NCI-H2196 (cell line): Measurements from ENCODE around the gene PKD1L1.
"Not testable (repeated sequence)": the region's sequence is repeated elsewhere in the genome, so short reads cannot be mapped to it uniquely, and the experiment has no call there.

Experiments used
- DNase-seq: peaks from one replicate; lab custom pipeline; 2025; ENCODE audit not compliant: unreplicated experiment; lab: John Stamatoyannopoulos, UW

PKD1L1 gene, protein sequence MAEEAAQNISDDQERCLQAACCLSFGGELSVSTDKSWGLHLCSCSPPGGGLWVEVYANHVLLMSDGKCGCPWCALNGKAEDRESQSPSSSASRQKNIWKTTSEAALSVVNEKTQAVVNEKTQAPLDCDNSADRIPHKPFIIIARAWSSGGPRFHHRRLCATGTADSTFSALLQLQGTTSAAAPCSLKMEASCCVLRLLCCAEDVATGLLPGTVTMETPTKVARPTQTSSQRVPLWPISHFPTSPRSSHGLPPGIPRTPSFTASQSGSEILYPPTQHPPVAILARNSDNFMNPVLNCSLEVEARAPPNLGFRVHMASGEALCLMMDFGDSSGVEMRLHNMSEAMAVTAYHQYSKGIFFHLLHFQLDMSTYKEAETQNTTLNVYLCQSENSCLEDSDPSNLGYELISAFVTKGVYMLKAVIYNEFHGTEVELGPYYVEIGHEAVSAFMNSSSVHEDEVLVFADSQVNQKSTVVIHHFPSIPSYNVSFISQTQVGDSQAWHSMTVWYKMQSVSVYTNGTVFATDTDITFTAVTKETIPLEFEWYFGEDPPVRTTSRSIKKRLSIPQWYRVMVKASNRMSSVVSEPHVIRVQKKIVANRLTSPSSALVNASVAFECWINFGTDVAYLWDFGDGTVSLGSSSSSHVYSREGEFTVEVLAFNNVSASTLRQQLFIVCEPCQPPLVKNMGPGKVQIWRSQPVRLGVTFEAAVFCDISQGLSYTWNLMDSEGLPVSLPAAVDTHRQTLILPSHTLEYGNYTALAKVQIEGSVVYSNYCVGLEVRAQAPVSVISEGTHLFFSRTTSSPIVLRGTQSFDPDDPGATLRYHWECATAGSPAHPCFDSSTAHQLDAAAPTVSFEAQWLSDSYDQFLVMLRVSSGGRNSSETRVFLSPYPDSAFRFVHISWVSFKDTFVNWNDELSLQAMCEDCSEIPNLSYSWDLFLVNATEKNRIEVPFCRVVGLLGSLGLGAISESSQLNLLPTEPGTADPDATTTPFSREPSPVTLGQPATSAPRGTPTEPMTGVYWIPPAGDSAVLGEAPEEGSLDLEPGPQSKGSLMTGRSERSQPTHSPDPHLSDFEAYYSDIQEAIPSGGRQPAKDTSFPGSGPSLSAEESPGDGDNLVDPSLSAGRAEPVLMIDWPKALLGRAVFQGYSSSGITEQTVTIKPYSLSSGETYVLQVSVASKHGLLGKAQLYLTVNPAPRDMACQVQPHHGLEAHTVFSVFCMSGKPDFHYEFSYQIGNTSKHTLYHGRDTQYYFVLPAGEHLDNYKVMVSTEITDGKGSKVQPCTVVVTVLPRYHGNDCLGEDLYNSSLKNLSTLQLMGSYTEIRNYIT (N-terminal part only)

DNA sequence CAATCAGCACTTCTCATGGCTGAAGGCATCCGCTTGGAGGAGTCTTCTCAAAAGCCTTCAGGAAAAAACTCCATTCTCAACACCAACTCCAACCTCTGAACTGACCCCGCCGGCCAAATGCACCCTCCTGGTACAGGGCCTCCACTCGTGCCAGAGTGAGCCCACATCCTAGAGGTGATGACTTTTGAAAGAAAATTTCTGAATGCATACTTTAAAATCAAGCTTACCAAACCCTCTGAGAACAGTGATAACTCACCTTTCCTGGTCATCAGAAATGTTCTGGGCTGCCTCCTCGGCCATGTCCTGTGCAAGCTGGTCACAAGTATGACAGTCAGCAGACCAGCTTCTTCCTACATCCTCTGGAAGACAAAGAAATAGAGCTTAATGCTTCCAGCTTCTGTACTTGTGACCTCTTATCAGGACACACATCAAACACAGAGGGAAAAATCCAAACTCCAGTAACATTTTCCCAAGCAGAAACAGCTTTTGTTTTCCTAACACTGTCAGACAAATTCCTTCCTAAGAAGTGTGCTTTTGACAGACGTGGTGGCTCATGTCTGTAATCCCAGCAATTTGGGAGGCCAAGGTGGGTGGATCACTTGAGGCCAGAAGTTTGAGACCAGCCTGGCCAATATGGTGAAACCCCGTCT, at the start of gene PKD1L1:
TSS of gene PKD1L1 (minus strand) at position 326 of the 650 bp plus-strand sequence. CDS start at position 300, 26 bp downstream.
- no peak for DNase-seq

- no peak for DNase-seq
Observed at GRCh38 chr7:47992446-47992845, 44.2 kb upstream of the PKD1L1 start.

DNA sequence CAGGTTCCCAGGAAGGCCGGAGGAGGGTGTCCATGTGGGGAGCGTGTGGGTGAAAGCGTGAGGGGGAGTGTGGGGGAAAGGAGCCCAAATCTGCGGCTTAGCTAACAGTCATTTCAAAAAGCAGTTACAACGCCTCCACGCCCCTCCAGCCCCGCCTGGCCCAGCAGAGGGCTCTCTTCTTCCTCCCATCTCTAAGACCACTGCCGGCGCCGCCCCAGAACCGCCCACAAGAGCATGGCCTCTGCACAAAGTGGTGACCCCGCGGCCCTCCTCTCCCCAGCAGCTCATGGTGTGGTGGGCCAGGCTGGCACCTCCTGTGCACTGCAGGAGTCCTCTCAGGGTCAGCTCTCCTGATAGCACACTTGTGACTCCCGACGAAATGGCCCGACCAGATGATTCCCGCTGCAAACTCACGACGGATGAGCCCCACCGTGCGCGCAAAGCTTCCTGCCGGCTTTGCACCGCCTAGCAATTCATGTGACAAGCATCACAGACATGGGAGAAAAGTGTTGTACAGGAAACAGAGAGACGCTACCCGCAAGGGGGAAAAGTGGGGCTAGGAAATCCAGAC, 43.6 kb upstream of the PKD1L1 start:
- no peak for DNase-seq

- DNase-seq = no peak
Observed at GRCh38 chr7:47991270-47991669, 43.0 kb upstream of the PKD1L1 start.

DNA sequence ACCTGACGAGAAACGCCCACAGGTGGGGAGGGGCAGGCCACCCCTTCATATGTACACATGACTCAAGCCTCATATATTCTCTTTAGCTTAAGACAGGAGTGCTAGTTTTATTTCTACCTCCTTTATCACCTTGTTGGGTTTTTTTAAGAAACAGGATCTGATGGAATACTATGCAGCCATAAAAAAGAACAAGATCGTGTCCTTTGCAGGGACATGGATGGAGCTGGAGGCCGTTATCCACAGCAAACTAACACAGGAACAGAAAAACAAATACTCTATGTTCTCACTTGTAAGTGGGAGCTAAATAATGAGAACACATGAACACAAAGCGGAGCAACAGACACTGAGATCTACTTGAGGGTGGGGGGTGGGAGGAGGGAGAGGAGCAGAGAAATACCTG, 42.3 kb upstream of the PKD1L1 start:
- no peak for DNase-seq

GRCh38 chr7:47989607-47990400, 41.5 kb upstream of the PKD1L1 start:
- DNase-seq = not testable (repeated sequence)

GRCh38 chr7:47988496-47989386, 40.5 kb upstream of the PKD1L1 start:
- DNase-seq = no peak

DNA sequence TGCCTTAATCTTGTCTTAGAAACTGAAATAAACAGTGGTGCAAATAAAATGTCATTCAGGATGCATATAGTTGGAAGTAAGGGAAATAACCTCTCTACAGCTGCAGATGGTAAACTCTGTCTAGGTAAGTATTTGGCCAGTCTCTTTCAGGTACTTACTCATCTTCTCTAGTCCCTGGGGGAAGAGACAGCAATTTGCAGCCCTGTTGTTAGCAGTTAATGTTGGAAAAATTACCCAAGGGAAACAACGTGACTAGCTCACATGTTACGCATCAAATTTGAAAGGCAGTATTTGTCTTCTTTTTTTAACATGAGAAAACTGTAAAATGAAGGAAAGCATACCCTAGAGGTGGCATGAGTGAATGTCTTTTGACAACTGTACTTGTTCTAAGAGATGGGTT, 34.3 kb upstream of the PKD1L1 start:
- DNase-seq = no peak

DNA sequence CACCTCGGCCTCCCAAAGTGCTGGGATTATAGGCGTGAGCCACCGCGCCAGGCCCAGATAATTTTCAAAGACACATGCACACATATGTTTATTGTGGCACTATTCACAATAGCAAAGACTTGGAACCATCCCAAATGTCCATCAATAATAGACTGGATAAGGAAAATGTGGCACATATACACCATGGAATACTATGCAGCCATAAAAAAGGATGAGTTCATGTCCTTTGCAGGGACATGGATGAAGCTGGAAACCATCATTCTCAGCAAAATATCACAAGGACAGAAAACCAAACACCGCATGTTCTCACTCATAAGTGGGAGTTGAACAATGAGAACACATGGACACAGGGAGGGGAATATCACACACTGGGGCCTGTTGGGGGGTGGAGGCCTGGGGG, 32.4 kb upstream of the PKD1L1 start:
- not testable (repeated sequence) for DNase-seq

- no peak for DNase-seq
Observed at GRCh38 chr7:47979832-47980181, 31.5 kb upstream of the PKD1L1 start.

DNA sequence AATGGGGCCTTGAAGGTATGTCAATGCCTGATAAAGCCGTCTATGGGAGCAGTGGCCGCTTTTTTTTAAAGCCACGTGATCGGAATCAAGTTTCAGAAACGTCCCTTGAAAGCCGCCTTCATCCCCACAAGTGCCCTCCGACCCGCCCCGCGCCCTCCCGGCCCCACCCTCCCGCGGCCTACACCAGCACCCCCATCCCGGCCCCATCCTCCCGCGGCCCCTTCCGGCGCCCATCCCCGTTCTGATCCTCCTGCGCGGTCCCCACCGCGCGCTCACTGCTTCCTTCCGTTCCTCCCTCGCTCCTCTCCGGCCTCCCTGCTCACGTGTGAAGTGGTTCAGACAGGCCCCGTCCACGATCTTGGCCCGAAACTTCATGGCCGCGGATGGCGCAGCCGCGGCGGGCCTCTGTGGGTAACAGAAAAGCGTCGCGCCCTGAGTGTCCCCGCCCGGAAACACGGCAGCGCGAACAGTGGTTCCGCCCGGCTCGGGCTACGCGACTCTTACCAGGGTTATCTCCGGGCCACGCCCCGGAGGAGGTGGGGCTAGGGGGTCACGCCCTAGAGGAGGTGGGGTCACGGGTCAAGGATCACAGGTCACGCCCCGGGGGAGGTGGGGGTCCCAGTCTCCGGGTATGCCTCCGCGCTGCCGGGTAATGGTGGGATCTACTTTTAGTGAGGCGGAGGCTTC, 31.0 kb upstream of the PKD1L1 start, which contains the start of gene HUS1:
TSS of gene HUS1 (minus strand) at position 471 of the 687 bp plus-strand sequence. CDS start at position 375, 96 bp downstream.
- DNase-seq = peak; percentile 95

DNA sequence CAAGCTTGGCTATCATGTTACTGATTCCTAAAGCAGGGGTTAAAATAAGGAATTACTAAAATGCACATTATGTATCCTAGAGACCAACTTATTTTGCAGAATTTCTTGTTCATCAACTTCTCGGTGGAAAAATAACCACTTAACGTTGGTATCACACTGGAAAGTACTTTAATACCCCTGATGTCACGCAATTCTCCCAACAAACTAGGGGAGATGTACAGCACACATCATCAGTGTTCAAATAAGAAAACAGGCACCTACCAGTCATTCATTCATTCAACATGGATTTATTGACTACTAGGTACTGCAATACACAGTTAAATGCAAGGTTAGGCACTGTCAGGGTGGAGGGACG, 30.5 kb upstream of the PKD1L1 start:
- DNase-seq = no peak

DNA sequence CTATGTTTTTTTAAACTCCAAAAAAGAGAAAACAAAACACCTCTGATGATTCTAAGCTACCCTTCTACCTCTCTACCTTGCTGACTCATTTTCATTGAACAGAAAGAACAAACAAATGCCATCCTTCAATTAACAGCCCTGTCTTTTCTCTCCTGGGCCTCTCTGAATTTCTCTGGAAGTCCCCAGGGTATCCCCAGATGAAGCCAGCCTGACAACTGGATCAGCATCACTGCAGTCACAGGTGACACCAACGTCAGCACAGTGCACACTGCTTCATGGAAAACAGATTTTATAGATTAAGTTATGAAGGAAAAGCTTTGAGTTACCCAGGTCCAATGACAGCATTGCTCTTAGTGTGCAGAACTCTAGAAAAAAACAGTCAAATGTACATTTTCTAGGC, 25.5 kb upstream of the PKD1L1 start:
- no peak for DNase-seq

DNA sequence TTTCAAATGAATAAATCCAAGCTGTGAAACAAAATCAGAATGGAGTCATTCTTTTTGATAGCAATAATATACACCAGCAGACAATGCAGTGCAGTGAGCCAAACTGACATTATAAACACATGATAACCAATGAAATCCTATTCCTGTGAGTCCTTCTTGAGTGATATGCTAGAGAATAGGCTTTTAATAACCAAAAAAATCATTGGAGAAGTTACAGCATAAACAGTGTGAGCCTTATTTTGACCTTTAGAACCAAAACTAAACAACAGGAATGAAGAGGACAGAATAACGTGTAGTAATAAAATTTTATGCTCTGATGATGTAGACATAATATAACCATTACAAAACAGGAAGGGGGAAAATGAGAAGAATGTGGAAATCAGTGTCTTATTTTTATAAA, 22.5 kb upstream of the PKD1L1 start:
- DNase-seq = no peak

GRCh38 chr7:47968847-47969774, 20.8 kb upstream of the PKD1L1 start:
- peak; percentile 40 for DNase-seq

GRCh38 chr7:47967708-47968107, 19.4 kb upstream of the PKD1L1 start:
- DNase-seq = no peak

DNA sequence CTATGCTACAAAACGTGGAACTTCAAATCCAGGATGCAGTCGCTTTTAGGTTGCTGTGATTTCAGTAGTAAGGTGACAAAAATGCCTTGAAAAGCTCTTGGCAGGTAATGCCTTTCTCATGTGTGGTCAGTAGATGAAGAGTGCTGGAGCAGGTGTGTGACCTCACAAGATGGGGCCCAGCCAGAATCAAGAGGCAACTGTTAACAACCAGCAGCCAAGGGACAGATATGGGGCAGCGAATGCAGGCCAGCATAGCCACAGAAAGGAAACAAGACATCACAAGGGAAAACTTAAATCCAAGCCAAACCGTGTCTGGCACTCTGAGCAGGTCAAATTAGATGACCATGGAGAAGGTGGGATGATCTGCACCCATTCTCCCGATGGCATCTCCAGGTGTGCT, 18.9 kb upstream of the PKD1L1 start:
- DNase-seq = no peak
